Muscle of leg (tissue), 11 donors: ENCODE data around the gene LPCAT1. TPM values are rescaled to one million over a fixed set of nuclear protein-coding genes. Genes with fewer than 3 reads are reported as not detected.

Source experiments
- DNase-seq: peaks from one replicate; pipeline ENCODE4 v3.0.0; 2013
- H3K27ac ChIP-seq: one replicate; pipeline ENCODE4 v1.5.1; 2013; ENCODE audit warnings: mild to moderate bottlenecking, low read length, control low read depth
- H3K27me3 ChIP-seq: one replicate; pipeline ENCODE4 v1.6.1; 2013; ENCODE audit warnings: low read length; ENCODE audit not compliant: control insufficient read depth, insufficient read depth
- H3K36me3 ChIP-seq: one replicate; pipeline ENCODE4 v1.6.1; 2013; ENCODE audit warnings: low read length; ENCODE audit not compliant: control insufficient read depth, insufficient read depth
- H3K4me1 ChIP-seq: one replicate; pipeline ENCODE4 v1.6.1; 2013; ENCODE audit warnings: low read length; ENCODE audit not compliant: control insufficient read depth, insufficient read depth
- H3K4me3 ChIP-seq: one replicate; pipeline ENCODE4 v1.5.1; 2013; ENCODE audit warnings: low read length, control low read depth
- H3K9me3 ChIP-seq: replicated peaks from 2 replicates; pipeline ENCODE4 v1.6.1; 2013; ENCODE audit warnings: low read depth, low read length; ENCODE audit not compliant: control insufficient read depth
- WGBS: methylation state at CpG from one replicate; pipeline ENCODE4 v1.1.5; 2013; ENCODE audit warnings: missing lambda C conversion rate; ENCODE audit not compliant: insufficient coverage; 5-methylcytosine and 5-hydroxymethylcytosine counted together
- polyA plus RNA-seq, 8 donors: library from polyadenylated mRNA; unstranded; fragments of 120-200 nt; gene quantifications; one replicate each; pipeline versions ENCODE4 v1.2.1 to v1.2.3, GENCODE V29; 2013; ENCODE audit warnings: inconsistent platforms in 1 of 8, low replicate concordance in 1 of 8; ENCODE audit not compliant: insufficient read length in 8 of 8, insufficient read depth in 1 of 8
- total RNA-seq: library from RNA; stranded (reverse); fragments of 120-200 nt; gene quantifications from one replicate; pipeline ENCODE4 v1.2.4, GENCODE V29; 2013

LPCAT1 gene
- total and polyA plus RNA-seq, 9 donors = 23.6 to 47.6 (median 34.1) TPM

- no peak overlapping the region for H3K4me3 ChIP-seq
- DNase-seq = no peak
- H3K4me1 ChIP-seq = peaks cover 27% of the 10 kb centered on the region
- peaks cover 7% of the 10 kb centered on the region for H3K27me3 ChIP-seq
- no peaks in the 10 kb centered on the region for H3K36me3 ChIP-seq
- no peaks in the 10 kb centered on the region for H3K9me3 ChIP-seq
- 69% methylated on average over 19 of the region's 28 CpGs for WGBS
- H3K27ac ChIP-seq = no peak overlapping the region
These were observed 31.4 kb upstream of the LPCAT1 start for GRCh38 chr5:1555011-1555807.

- no peak overlapping the region for H3K4me3 ChIP-seq
- H3K27me3 ChIP-seq = peaks cover 7% of the 10 kb centered on the region
- H3K27ac ChIP-seq = no peak overlapping the region
- no peak for DNase-seq
- 86% methylated on average over 5 of the region's 11 CpGs for WGBS
- no peaks in the 10 kb centered on the region for H3K9me3 ChIP-seq
- no peaks in the 10 kb centered on the region for H3K36me3 ChIP-seq
- peaks cover 27% of the 10 kb centered on the region for H3K4me1 ChIP-seq
These were observed 30.7 kb upstream of the LPCAT1 start for GRCh38 chr5:1554410-1554967.

- WGBS = 81% methylated on average over 20 of the region's 21 CpGs
- Histone ChIP-seq H3K4me3 (no peak overlapping the region), H3K9me3 (no peaks in the 10 kb centered on the region), H3K27ac (no peak overlapping the region), H3K27me3 (peaks cover 10% of the 10 kb centered on the region), H3K4me1 (peaks cover 27% of the 10 kb centered on the region), H3K36me3 (no peaks in the 10 kb centered on the region)
- DNase-seq = no peak
These were observed 30.0 kb upstream of the LPCAT1 start for GRCh38 chr5:1553539-1554409.

- DNase-seq = peak; percentile 90
- WGBS = 16% methylated on average over 30 of the region's 33 CpGs
- Histone ChIP-seq H3K27me3 (peaks cover 10% of the 10 kb centered on the region), H3K36me3 (no peaks in the 10 kb centered on the region), H3K4me3 (no peak overlapping the region), H3K4me1 (peaks cover 27% of the 10 kb centered on the region), H3K27ac (peak overlapping the region; percentile 70), H3K9me3 (no peaks in the 10 kb centered on the region)
These were observed 28.9 kb upstream of the LPCAT1 start for GRCh38 chr5:1552521-1553255.

- WGBS = 72% methylated on average over 30 of the region's 32 CpGs
- peaks cover 12% of the 10 kb centered on the region for H3K27me3 ChIP-seq
- no peaks in the 10 kb centered on the region for H3K9me3 ChIP-seq
- H3K4me3 ChIP-seq = no peak overlapping the region
- DNase-seq = no peak
- H3K4me1 ChIP-seq = peaks cover 27% of the 10 kb centered on the region
- peak overlapping the region; percentile 31 for H3K27ac ChIP-seq
- no peaks in the 10 kb centered on the region for H3K36me3 ChIP-seq
These were observed 27.9 kb upstream of the LPCAT1 start for GRCh38 chr5:1551426-1552301.

- DNase-seq = no peak
- 91% methylated on average over 14 of the region's 17 CpGs for WGBS
- no peaks in the 10 kb centered on the region for H3K36me3 ChIP-seq
- H3K4me3 ChIP-seq = no peak overlapping the region
- H3K9me3 ChIP-seq = no peaks in the 10 kb centered on the region
- peaks cover 12% of the 10 kb centered on the region for H3K27me3 ChIP-seq
- H3K4me1 ChIP-seq = peaks cover 25% of the 10 kb centered on the region
- H3K27ac ChIP-seq = no peak overlapping the region
These were observed 26.7 kb upstream of the LPCAT1 start for GRCh38 chr5:1550287-1551076.

- Histone ChIP-seq H3K4me1 (peaks cover 24% of the 10 kb centered on the region), H3K27ac (no peak overlapping the region), H3K36me3 (no peaks in the 10 kb centered on the region), H3K9me3 (no peaks in the 10 kb centered on the region), H3K4me3 (no peak overlapping the region), H3K27me3 (peaks cover 12% of the 10 kb centered on the region)
- WGBS = 86% methylated on average over 12 of the region's 16 CpGs
- no peak for DNase-seq
These were observed 25.8 kb upstream of the LPCAT1 start for GRCh38 chr5:1549475-1550030.

- no peak for DNase-seq
- Histone ChIP-seq H3K27ac (no peak overlapping the region), H3K4me3 (no peak overlapping the region), H3K27me3 (peaks cover 12% of the 10 kb centered on the region), H3K36me3 (no peaks in the 10 kb centered on the region), H3K9me3 (no peaks in the 10 kb centered on the region), H3K4me1 (peaks cover 28% of the 10 kb centered on the region)
- WGBS = 87% methylated on average over 33 of the region's 33 CpGs
These were observed 25.1 kb upstream of the LPCAT1 start for GRCh38 chr5:1548702-1549474.
